ENCODE measurements around the gene NTRK2.

DNA sequence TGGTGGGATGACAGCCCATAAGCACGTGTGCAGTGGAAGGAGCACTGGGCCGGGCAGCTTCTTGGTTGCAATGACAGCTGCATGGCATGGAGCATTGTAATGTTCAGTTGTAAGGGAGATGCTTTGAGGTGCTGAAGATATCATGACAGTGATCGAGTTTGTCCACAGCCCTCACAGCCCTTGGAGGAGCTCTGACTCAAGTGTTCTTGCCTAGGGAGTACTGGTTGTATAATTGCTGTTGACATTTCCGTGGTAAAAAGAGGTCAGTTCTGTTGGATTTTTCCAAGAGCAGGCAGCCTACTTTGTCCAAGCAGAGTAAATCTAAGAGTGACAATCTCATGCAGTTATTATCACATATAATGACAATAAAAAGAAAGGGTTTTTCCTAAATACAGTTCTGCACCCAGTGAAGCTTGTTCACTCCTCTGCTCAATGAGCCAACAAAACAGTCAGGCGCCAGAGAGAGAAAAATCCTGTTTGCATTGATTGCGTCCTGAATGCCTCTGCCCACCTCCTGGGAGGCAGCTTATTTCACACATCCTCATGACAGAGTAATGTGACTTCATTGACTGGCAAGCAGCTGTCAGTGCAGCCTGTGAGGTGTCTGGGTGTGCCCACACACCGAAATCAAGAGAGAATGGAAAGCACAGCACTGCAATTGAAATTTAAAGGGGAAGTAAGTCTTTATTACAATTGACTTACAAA is 248.0 kb downstream of the NTRK2 start:
- TF ChIP-seq, protein P1, sequence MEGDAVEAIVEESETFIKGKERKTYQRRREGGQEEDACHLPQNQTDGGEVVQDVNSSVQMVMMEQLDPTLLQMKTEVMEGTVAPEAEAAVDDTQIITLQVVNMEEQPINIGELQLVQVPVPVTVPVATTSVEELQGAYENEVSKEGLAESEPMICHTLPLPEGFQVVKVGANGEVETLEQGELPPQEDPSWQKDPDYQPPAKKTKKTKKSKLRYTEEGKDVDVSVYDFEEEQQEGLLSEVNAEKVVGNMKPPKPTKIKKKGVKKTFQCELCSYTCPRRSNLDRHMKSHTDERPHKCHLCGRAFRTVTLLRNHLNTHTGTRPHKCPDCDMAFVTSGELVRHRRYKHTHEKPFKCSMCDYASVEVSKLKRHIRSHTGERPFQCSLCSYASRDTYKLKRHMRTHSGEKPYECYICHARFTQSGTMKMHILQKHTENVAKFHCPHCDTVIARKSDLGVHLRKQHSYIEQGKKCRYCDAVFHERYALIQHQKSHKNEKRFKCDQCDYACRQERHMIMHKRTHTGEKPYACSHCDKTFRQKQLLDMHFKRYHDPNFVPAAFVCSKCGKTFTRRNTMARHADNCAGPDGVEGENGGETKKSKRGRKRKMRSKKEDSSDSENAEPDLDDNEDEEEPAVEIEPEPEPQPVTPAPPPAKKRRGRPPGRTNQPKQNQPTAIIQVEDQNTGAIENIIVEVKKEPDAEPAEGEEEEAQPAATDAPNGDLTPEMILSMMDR (IDR thresholded peaks at IDR 0.05): no peak
- TF ChIP-seq POLR2A (IDR thresholded peaks at IDR 0.05): no peak
